GM12865 (cell line): ENCODE data around the gene KLF7.

Experiments
- DNase-seq: peaks from one replicate; pipeline ENCODE4 v3.0.0; 2010; ENCODE audit warnings: low read depth
- H3K4me3 ChIP-seq: 2 replicates; pipeline ENCODE4 v1.5.1; 2011; ENCODE audit warnings: mild to moderate bottlenecking, low read depth, low read length, control low read depth
- CTCF ChIP-seq: IDR thresholded peaks from 2 replicates; pipeline ENCODE4 v1.5.1; 2011; ENCODE audit warnings: low read length, control low read depth, low read depth, inconsistent platforms; ENCODE audit not compliant: insufficient read depth; ENCODE audit errors: missing control alignments

The KLF7 gene

GRCh38 chr2:207128867-207129266, 36.9 kb downstream of the KLF7 start:
- no peak for DNase-seq
- TF ChIP-seq CTCF = no peak
- no peak overlapping the region for H3K4me3 ChIP-seq

GRCh38 chr2:207126724-207127308, 38.9 kb downstream of the KLF7 start:
- no peak for TF ChIP-seq CTCF
- no peak overlapping the region for H3K4me3 ChIP-seq
- DNase-seq = no peak

GRCh38 chr2:207123776-207124391, 41.9 kb downstream of the KLF7 start:
- no peak for TF ChIP-seq CTCF
- no peak for DNase-seq
- H3K4me3 ChIP-seq = no peak overlapping the region

- DNase-seq = no peak
- TF ChIP-seq CTCF = no peak
- H3K4me3 ChIP-seq = no peak overlapping the region
These were observed 42.4 kb downstream of the KLF7 start for GRCh38 chr2:207123335-207123744.

- H3K4me3 ChIP-seq = no peak overlapping the region
- no peak for DNase-seq
- no peak for TF ChIP-seq CTCF
These were observed 43.0 kb downstream of the KLF7 start for GRCh38 chr2:207122651-207123334.

- DNase-seq = no peak
- H3K4me3 ChIP-seq = no peak overlapping the region
- TF ChIP-seq CTCF = no peak
These were observed 44.0 kb downstream of the KLF7 start for GRCh38 chr2:207121784-207122183.

- TF ChIP-seq CTCF = no peak
- DNase-seq = no peak
- H3K4me3 ChIP-seq = no peak overlapping the region
These were observed 46.7 kb downstream of the KLF7 start for GRCh38 chr2:207119048-207119447.
